SK-N-SH treated with all-trans-retinoic acid at 6 μM for 48 hours (cell line): ENCODE measurements around the gene NTMT1.

Source experiments
- ARNTL ChIP-seq: fragments of 450-650 bp; formaldehyde crosslinking; IDR thresholded peaks from 2 replicates; pipeline ENCODE4 v1.5.0; 2020; ENCODE audit warnings: low read depth, mild to moderate bottlenecking, moderate library complexity, borderline replicate concordance
- BACH2 ChIP-seq: fragments of 250-450 bp; sonication (Bioruptor Pico); IDR thresholded peaks from 2 replicates; pipeline ENCODE4 v1.9.0; 2021; ENCODE audit warnings: mild to moderate bottlenecking, borderline replicate concordance
- CREB5 ChIP-seq: fragments of 250-450 bp; sonication (Bioruptor Pico); IDR thresholded peaks from 2 replicates; pipeline ENCODE4 v1.5.1; 2020; ENCODE audit warnings: low read depth, mild to moderate bottlenecking, moderate library complexity
- ESRRG ChIP-seq: fragments of 250-450 bp; sonication (Bioruptor Pico); IDR thresholded peaks from 2 replicates; pipeline ENCODE4 v1.6.1; 2021; ENCODE audit warnings: mild to moderate bottlenecking
- PATZ1 ChIP-seq: fragments of 250-450 bp; sonication (Bioruptor Pico); IDR thresholded peaks from 2 replicates; pipeline ENCODE4 v1.8.0; 2020; ENCODE audit warnings: mild to moderate bottlenecking, moderate library complexity, borderline replicate concordance
- TSHZ2 ChIP-seq: fragments of 250-450 bp; sonication (Bioruptor Pico); IDR thresholded peaks from 2 replicates; pipeline ENCODE4 v1.5.0; 2020; ENCODE audit warnings: mild to moderate bottlenecking, moderate library complexity
- ZFP30 ChIP-seq: fragments of 450-650 bp; formaldehyde crosslinking; IDR thresholded peaks from 2 replicates; pipeline ENCODE4 v1.5.0; 2022; ENCODE audit warnings: mild to moderate bottlenecking, moderate library complexity
- ZNF8 ChIP-seq: fragments of 450-650 bp; formaldehyde crosslinking; IDR thresholded peaks from 2 replicates; pipeline ENCODE4 v1.5.0; 2020; ENCODE audit warnings: mild to moderate bottlenecking, moderate library complexity

DNA sequence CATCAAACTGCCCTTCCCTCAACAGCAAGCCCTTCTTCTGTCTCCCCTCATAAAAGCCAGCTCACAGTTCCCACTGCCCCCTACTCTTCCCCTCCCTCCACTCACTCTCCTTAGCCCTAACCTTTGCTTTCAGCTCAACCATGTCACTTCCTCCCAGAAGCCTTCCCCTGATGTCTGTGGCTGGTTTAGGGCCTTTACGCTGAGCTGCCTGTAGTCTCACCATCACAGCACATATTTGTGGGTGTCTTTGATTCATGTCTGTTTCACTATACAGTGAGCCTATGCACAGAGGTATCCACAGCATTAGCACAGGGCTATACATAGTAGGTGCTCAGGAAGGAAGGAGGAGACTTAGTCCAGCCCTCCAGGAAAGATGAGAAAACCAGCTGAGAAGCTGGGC lies 39.7 kb upstream of the NTMT1 start:
- TF ChIP-seq ZNF8 (CRISPR knock-in tag), result no peak
- TF ChIP-seq ESRRG (CRISPR knock-in tag), result no peak
- TF ChIP-seq BACH2 (CRISPR knock-in tag), result no peak
- TF ChIP-seq ARNTL (CRISPR knock-in tag), result no peak
- no peak for TF ChIP-seq CREB5 (CRISPR knock-in tag)
- TF ChIP-seq PATZ1 (CRISPR knock-in tag), result no peak
- TF ChIP-seq TSHZ2, result no peak
- no peak for TF ChIP-seq ZFP30 (CRISPR knock-in tag)
